Spleen (tissue), 11 donors: Measurements from ENCODE around the gene POLR2I. TPM values are rescaled to one million over a fixed set of nuclear protein-coding genes. Genes with fewer than 3 reads are reported as not detected.

Experiments
- DNase-seq: peaks from one replicate; pipeline ENCODE4 v3.0.0-alpha.2; 2020
- H3K27ac ChIP-seq, 8 donors: fragments of 200-600 bp; sonication (generic) in 7 of 8; 1 replicate in 4 of 8; 2 replicates in 4 of 8; pipeline versions ENCODE4 v1.5.0 to v1.8.0; 2016 to 2021; ENCODE audit warnings: inconsistent platforms in 4 of 8, mild to moderate bottlenecking in 4 of 8, moderate library complexity in 1 of 8
- H3K27me3 ChIP-seq, 7 donors: fragments of 200-600 bp; sonication (generic) in 6 of 7; replicated peaks in 1 of 7; 1 replicate in 4 of 7; 2 replicates in 3 of 7; pipeline versions ENCODE4 v1.5.0 to v1.8.0; 2016 to 2021; ENCODE audit warnings: inconsistent platforms in 3 of 7, mild to moderate bottlenecking in 1 of 7
- H3K36me3 ChIP-seq, 6 donors: fragments of 200-600 bp; sonication (generic) in 5 of 6; 1 replicate in 4 of 6; 2 replicates in 2 of 6; pipeline versions ENCODE4 v1.5.0 to v1.8.0; 2016 to 2021; ENCODE audit warnings: inconsistent platforms in 2 of 6
- H3K4me1 ChIP-seq, 6 donors: fragments of 200-600 bp; sonication (generic) in 5 of 6; 1 replicate in 3 of 6; 2 replicates in 3 of 6; pipeline versions ENCODE4 v1.5.0 to v1.8.0; 2016 to 2021; ENCODE audit warnings: inconsistent platforms in 3 of 6
- H3K4me3 ChIP-seq, 8 donors: fragments of 200-600 bp; sonication (generic) in 7 of 8; 1 replicate in 4 of 8; 2 replicates in 4 of 8; pipeline versions ENCODE4 v1.5.0 to v1.8.0; 2016 to 2021; ENCODE audit warnings: inconsistent platforms in 4 of 8, mild to moderate bottlenecking in 4 of 8, moderate library complexity in 2 of 8
- H3K9me3 ChIP-seq, 8 donors: fragments of 200-600 bp; sonication (generic) in 7 of 8; 1 replicate in 4 of 8; 2 replicates in 4 of 8; pipeline versions ENCODE4 v1.5.0 to v1.8.0; 2016 to 2021; ENCODE audit warnings: inconsistent platforms in 4 of 8
- POLR2A ChIP-seq, 3 donors: fragments of 450-650 bp; IDR thresholded peaks; one replicate each; pipeline ENCODE4 v1.5.1; 2017; ENCODE audit warnings: antibody characterized with exemption in 3 of 3, mild to moderate bottlenecking in 1 of 3
- POLR2AphosphoS5 ChIP-seq, 3 donors: sonication (generic); formaldehyde crosslinking; IDR thresholded peaks; one replicate each; pipeline ENCODE4 v1.5.1; 2017; ENCODE audit warnings: antibody characterized with exemption in 3 of 3
- WGBS, 5 donors: extraction: QIAGEN DNeasy Blood & Tissue Kit in 3 of 5; methylation state at CpG; one replicate each; pipeline versions ENCODE4 v1.1.5 to v1.1.7; 2013 to 2018; 5-methylcytosine and 5-hydroxymethylcytosine counted together
- intact Hi-C: fragments of 100-400 bp; cut with DNase I; formaldehyde crosslinking; loops from one replicate; pipeline ENCODE4 v1.15.0; 2023; ENCODE audit warnings: low total_unique reads
- polyA plus RNA-seq, 3 donors: library from polyadenylated mRNA; stranded (reverse); fragments of 200-250 nt; gene quantifications; one replicate each; pipeline ENCODE4 v1.2.1, GENCODE V29; 2013
- total RNA-seq, 7 donors: library from RNA; depleted of rRNA in 3 of 7; stranded (reverse); fragments of >200 nt in 3 of 7; fragmentation: NEBNext Ultra II Directional in 4 of 7; extraction: Animal tissue kit (Norgen Biotek cat#: 25700) in 4 of 7; gene quantifications; one replicate each; pipeline versions ENCODE4 v1.1.0 to v1.2.1, GENCODE V29; 2016 to 2021
- TF ChIP-seq, protein P1 (sequence below), 11 experiments: fragments of 200-600 bp in 7 of 11; fragments of 450-650 bp in 4 of 11; sonication (generic) in 4 of 11; IDR thresholded peaks in 8 of 11; conservative IDR thresholded peaks in 3 of 11; 1 replicate in 7 of 11; 2 replicates in 4 of 11; pipeline versions ENCODE4 v1.4.0 to v1.8.0; 2016 to 2021; ENCODE audit warnings: antibody characterized with exemption in 11 of 11, inconsistent platforms in 4 of 11, mild to moderate bottlenecking in 1 of 11
- donor health status: healthy with polysubstance abuse.
- donor health status: DM: no; HTN: no; CAD: no; lungs with moderate emphysema.
- donor health status: DM: no; HTN: no; CAD: no.
- donor health status: Bipolar disorder and iron deficiency.
- donor health status: healthy.
- donor health status: DM: no; HTN: no; CAD: no.
- donor health status: DM: yes; HTN: yes; CAD: no.

Gene POLR2I
- total and polyA plus RNA-seq, 10 donors: 23.1 to 60.3 (median 38.3) TPM

DNA sequence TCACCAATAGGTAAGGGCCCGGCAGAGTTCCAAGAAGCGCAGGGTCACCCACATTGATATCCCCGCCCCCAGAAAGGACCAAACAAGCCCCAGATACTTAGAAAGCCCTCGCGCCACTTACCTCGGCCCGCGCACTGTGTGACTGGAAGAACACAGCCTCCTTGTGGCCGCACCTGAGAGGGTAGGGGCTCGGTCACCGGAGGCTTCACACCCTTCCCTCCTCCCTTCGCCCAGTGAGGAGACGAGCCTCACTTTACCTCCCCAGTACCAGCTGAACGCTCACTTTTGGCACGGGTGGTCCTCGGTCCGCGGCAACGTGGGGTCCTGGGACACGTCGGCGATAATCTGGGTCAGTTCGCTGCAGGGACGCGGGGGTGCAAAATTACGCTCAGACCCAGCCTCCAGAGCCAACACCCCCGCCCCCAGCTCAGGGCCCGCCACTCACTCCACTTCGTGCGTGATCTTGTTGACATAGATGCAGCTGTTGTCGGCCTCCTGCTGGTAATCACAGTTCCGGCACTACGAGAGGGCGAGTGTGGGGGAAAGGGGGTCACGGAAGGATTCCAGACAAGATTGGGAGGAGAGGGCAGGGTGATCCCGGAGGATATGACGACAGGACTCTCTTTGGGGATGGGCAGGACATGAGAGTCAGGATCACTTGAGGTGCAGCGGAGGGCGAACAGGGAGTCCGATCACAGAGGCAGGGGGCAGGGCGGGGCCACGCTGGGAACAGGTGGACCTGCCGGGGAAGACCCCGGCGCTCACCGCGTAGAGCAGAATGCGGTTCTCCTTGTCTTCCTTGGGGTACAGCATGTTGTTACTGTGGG is 568 bp downstream of the POLR2I start:
- intact Hi-C loops: loop anchor here (10.0 kb wide), 1 partner anchor 59 kb away; the partner anchor contains the start of genes THAP8 and WDR62
- TF ChIP-seq POLR2AphosphoS5 (IDR thresholded peaks at IDR 0.05): no peak
- TF ChIP-seq, protein P1, sequence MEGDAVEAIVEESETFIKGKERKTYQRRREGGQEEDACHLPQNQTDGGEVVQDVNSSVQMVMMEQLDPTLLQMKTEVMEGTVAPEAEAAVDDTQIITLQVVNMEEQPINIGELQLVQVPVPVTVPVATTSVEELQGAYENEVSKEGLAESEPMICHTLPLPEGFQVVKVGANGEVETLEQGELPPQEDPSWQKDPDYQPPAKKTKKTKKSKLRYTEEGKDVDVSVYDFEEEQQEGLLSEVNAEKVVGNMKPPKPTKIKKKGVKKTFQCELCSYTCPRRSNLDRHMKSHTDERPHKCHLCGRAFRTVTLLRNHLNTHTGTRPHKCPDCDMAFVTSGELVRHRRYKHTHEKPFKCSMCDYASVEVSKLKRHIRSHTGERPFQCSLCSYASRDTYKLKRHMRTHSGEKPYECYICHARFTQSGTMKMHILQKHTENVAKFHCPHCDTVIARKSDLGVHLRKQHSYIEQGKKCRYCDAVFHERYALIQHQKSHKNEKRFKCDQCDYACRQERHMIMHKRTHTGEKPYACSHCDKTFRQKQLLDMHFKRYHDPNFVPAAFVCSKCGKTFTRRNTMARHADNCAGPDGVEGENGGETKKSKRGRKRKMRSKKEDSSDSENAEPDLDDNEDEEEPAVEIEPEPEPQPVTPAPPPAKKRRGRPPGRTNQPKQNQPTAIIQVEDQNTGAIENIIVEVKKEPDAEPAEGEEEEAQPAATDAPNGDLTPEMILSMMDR (IDR thresholded peaks at IDR 0.05 in 8 of 11, conservative IDR thresholded peaks at IDR 0.05 in 3 of 11): no peak
- TF ChIP-seq POLR2A (IDR thresholded peaks at IDR 0.05): no peak
- H3K4me1 ChIP-seq: peaks cover 15 to 57% (median 35%) of the 10 kb centered on the region in 6 donors
- H3K36me3 ChIP-seq: peaks cover 0 to 63% (median 35%) of the 10 kb centered on the region in 6 donors
- no peaks in the 10 kb centered on the region for H3K9me3 ChIP-seq
- peak overlapping the region; percentile 64 to 96 (median 92) for H3K27ac ChIP-seq
- peak overlapping the region; percentile 48 to 96 (median 80) for H3K4me3 ChIP-seq
- no peaks in the 10 kb centered on the region for H3K27me3 ChIP-seq
- 12 to 16% (median 14%) methylated on average over 47 to 48 of the region's 48 CpGs for WGBS, 5 donors
- peak; percentile 84 for DNase-seq

DNA sequence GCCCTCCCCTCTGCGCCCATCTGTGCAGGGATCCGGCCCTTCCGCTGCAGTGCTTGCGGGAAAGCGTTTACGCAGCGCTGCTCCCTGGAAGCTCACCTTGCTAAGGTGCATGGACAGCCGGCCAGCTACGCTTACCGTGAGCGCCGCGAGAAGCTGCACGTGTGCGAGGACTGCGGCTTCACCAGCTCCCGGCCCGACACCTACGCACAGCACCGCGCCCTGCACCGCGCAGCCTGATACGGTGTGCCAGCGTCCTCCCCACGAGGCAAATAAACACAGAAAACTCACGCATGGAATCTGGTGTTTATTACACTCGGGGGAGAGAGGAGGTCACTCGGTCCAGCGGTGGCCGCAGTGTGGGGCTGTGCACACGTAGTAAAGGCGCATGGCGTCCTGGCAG is 1.2 kb downstream of the POLR2I start:
- Histone ChIP-seq H3K36me3 (peaks cover 0 to 57% (median 28%) of the 10 kb centered on the region in 6 donors), H3K27me3 (no peaks in the 10 kb centered on the region), H3K9me3 (no peaks in the 10 kb centered on the region), H3K4me1 (peaks cover 15 to 53% (median 35%) of the 10 kb centered on the region in 6 donors), H3K4me3 (peak overlapping the region in 6 of 8 donors; percentile 71 to 96 (median 80)), H3K27ac (peak overlapping the region in 1 of 8 donors; percentile 93)
- 94 to 97% (median 95%) methylated on average over 34 of the region's 34 CpGs for WGBS, 5 donors
- peak; percentile 81 for DNase-seq
- intact Hi-C loops: loop anchor here (10.0 kb wide), 1 partner anchor 59 kb away; the partner anchor contains the start of genes THAP8 and WDR62
- TF ChIP-seq POLR2A (IDR thresholded peaks at IDR 0.05): no peak
- TF ChIP-seq POLR2AphosphoS5 (IDR thresholded peaks at IDR 0.05): no peak
- TF ChIP-seq, protein P1 (IDR thresholded peaks at IDR 0.05 in 8 of 11, conservative IDR thresholded peaks at IDR 0.05 in 3 of 11): no peak

- Histone ChIP-seq H3K9me3 (no peaks in the 10 kb centered on the region), H3K4me1 (peaks cover 15 to 45% (median 33%) of the 10 kb centered on the region in 6 donors), H3K4me3 (no peak overlapping the region), H3K27ac (no peak overlapping the region), H3K36me3 (peaks cover 0 to 57% (median 26%) of the 10 kb centered on the region in 6 donors), H3K27me3 (no peaks in the 10 kb centered on the region)
- intact Hi-C loops: loop anchor here (10.0 kb wide), 1 partner anchor 58 kb away; the partner anchor contains the start of genes THAP8 and WDR62
- DNase-seq: peak; percentile 77
- WGBS, 5 donors: 96 to 98% (median 96%) methylated on average over 10 of the region's 10 CpGs
- TF ChIP-seq, protein P1 (IDR thresholded peaks at IDR 0.05 in 8 of 11, conservative IDR thresholded peaks at IDR 0.05 in 3 of 11): no peak
- TF ChIP-seq POLR2A (IDR thresholded peaks at IDR 0.05): no peak
- no peak for TF ChIP-seq POLR2AphosphoS5 (IDR thresholded peaks at IDR 0.05)
Observed at GRCh38 chr19:36112678-36113077, 2.0 kb downstream of the POLR2I start.

DNA sequence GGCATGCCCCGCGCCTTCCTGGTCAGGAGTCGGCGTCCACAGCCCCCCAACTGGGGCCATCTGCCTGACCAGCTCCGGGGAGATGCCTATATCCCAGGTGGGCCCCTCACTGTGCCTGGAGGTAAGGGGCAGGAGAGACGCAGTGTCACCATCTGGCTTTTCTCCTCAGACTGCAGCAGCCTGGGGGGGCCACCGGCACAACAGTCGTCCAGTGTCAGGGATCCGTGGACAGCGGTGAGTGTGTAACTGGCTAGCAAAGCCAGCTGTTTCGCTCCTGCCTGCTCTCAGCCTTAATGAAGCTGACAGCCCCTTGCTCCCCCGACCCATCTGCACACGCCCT is 3.5 kb downstream of the POLR2I start:
- H3K4me1 ChIP-seq: peaks cover 11 to 30% (median 19%) of the 10 kb centered on the region in 6 donors
- WGBS, 5 donors: 88 to 93% (median 90%) methylated on average over 7 to 13 of the region's 13 CpGs
- DNase-seq: no peak
- H3K4me3 ChIP-seq: no peak overlapping the region
- TF ChIP-seq POLR2A (IDR thresholded peaks at IDR 0.05) (no peak), POLR2AphosphoS5 (IDR thresholded peaks at IDR 0.05) (peak in 1 of 3 donors; percentile 32)
- TF ChIP-seq, protein P1 (IDR thresholded peaks at IDR 0.05 in 8 of 11, conservative IDR thresholded peaks at IDR 0.05 in 3 of 11): no peak
- H3K27ac ChIP-seq: no peak overlapping the region
- intact Hi-C loops: loop anchor here (10.0 kb wide), 1 partner anchor 56 kb away; the partner anchor contains the start of genes THAP8 and WDR62
- H3K9me3 ChIP-seq: no peaks in the 10 kb centered on the region
- no peaks in the 10 kb centered on the region for H3K27me3 ChIP-seq
- peaks cover 0 to 56% (median 23%) of the 10 kb centered on the region in 6 donors for H3K36me3 ChIP-seq
